GM18505 (cell line): ENCODE results near the gene NCAPD3.

Experiments used
- ATAC-seq: cut with Tn5 transposase; IDR thresholded peaks from one replicate; pipeline ENCODE4 v1.9.1; 2021; ENCODE audit not compliant: unreplicated experiment
- POLR2A ChIP-seq: IDR thresholded peaks from 4 replicates; pipeline ENCODE4 v1.6.1; 2011; ENCODE audit warnings: borderline replicate concordance; ENCODE audit not compliant: insufficient read depth, insufficient read length; ENCODE audit errors: extremely low read depth

Gene NCAPD3

DNA sequence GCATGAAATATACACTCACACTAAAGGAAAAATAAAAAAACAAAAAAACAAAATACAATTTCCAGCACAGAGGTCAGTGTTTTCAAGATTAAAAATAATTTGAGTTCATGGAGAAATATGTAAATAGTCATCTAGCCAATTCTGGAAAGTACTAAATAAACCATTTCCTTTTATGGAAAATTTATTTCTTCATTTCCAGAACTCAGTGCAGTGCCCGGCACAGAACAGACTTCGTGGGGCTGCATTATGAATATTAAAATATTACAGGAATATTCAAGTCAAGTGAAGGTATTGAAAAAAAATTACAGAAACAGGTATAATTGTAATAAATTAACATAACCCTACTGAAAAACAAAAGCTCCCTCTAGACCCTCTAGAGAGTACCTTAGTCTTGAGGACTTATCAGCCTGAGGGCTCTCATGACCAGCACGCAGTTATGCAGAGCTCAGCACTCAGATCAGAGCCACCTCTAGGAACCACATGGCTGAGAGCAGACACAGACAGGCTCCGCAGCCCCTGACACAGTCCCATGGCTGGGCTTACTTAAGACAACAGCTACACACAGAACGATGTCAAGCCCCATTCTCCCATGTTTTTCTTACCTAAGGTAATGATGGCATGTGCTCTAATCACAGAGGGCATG, 45.6 kb downstream of the NCAPD3 start:
- ATAC-seq = no peak
- TF ChIP-seq POLR2A = no peak

DNA sequence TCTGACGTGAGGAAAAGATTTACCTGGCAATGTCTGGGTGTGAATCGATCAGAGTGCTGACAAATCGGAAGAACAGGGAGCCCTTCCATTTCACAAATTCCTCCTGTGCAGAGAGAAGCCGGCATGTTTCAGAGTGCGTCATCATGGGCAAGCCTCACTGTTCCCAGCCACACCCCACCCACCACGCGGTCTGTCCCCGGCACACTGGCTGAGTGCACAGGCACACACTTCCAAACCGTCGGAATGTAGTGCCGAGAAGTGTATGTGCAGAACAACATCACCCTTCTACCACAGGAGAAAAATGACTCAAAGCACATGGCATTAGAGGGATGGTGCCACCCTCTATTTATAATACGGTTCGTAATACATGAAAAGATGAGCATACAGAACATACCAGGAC, 47.5 kb downstream of the NCAPD3 start:
- no peak for TF ChIP-seq POLR2A
- no peak for ATAC-seq

DNA sequence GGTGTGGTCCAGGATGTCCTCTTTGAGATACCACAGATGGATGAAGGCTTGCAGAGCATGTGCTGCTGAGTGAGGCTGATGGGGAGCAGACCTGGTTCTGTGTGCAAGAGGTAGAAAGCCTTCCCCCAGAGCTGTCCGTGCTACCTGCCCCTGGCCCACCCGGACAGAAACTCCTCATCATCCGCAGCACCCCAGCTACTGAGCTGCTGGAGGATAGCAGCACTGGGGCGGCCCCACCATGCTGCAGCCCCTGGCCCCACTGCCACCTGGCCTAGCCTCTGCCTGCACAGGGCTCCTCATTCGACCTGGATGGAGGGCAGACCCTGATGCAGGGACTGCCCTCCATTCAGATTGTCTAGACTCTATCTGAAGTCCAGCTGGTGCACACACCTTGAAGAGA, 50.5 kb downstream of the NCAPD3 start:
- no peak for TF ChIP-seq POLR2A
- ATAC-seq = no peak

DNA sequence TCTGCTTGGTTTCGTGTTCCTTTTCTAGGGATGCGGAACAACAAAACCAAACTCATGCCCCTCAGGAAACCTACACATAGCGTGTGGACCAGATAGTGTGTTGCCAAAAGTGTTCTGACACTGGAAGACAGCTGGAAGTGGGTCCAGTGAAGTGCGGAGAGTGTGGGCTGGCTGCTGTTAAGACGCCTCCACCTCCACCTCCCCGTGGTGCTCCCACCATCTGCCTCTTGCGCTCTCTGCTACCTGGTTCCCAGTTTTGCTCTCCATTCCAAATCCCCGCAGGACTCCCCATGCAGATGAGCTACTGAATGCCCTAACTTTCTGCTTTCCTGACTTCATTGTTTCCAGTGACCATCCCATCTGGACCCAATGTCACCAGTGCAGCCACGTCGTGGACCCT, 51.8 kb downstream of the NCAPD3 start:
- no peak for ATAC-seq
- TF ChIP-seq POLR2A = no peak

DNA sequence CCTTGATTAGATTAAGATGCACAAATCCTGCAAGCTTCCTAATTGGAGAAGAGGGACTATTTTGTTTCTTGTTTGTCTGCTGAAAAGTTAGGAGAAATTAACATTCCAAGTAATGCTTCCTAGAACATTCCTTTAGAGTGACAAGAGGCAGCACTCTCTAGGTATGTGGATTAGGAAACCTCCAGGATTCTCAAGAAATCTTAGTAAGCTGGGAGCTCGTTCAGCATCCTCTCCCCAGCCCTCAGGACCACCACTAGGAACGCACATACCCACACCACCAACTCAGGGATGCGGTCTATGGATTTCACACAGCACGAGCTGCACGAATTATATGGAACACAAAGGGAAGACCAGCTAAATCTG, 52.9 kb downstream of the NCAPD3 start:
- no peak for TF ChIP-seq POLR2A
- no peak for ATAC-seq

DNA sequence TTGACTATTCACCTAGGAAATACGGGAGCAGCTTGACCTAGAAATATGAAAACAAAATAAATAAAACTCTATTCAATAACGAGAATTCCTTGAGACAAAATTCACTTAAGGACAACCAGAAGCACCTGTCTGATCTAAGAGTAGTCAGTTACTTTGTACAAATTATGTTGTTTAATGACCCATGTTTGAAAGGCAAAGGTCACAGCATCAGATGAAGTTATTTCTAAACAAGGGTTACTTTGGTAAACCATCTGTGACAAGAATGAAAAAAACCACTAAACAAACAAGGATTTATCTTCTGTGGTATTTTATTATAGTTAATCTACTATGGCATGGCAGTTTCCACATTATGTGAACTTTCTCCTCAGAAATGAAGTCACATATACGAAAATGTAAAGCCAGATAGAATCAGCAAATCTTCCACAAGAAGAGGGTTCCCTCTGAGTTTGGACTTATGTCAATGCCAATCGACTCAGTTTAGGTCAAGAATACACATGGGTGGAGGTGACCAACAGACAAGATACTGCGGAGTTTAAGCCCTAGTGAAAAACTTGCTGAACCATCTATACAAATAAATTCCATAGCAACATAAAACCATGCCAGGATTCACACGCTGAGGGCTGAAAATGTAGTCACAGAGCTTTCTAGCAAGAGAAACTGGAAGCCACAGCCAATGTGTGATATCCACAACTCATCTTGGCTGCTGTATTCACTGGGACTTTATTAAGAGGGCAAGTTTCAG, 53.4 kb downstream of the NCAPD3 start:
- no peak for TF ChIP-seq POLR2A
- no peak for ATAC-seq

DNA sequence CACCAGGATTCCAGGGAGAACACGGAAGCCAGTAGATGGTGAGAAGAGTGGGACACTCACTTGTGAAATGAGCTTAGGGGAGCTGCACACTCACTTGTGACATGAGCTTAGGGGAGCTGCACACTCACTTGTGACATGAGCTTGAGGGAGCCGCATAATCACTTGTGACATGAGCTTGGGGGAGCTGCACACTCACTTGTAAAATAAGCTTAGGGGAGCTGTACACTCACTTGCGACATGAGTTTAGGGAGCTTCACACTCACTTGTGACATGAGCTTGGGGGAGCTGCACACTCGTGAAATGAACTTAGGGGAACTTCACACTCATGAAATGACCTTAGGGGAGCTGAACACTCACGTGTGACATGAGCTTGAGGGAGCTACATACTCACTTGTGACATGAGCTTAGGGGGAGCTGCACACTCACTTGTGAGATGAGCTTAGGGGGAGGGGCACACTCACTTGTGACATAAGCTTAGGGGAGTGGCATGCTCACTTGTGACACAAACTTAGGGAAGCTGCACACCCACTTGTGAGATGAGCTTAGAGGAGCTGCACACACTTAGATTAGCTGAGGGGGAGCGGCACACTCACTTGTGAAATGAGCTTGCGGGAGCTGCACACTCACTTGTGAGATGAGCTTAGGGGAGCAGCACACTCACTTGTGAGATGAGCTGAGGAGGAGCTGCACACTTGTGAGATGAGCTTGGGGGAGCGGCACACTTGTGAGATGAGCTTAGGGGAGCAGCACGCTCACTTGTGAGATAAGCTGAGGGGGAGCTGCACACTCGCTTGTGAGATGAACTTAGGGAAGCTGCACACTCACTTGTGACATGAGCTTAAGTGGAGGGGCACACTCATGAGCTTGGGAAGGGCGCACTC, 59.0 kb downstream of the NCAPD3 start:
- no peak for TF ChIP-seq POLR2A
- ATAC-seq = no peak

DNA sequence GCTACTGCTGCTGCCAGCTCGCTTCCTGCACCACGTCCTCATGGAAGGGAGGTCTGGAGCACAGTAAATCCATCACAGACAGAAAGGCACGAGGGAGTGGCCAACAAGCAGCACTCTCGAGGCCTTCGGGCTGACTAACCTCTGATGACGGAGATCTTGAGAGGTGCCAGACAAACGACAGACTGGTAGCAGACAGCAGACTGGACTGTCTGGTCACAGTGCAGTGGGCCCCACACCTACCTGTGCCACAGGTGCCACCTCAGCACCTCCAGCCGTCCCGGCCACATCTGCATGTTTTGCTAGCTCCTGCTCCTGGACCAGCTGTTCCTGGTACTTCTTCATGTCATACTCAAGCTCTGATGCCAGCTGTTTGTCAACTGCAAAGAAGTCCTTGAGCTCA, 64.1 kb downstream of the NCAPD3 start:
- no peak for TF ChIP-seq POLR2A
- ATAC-seq = no peak

DNA sequence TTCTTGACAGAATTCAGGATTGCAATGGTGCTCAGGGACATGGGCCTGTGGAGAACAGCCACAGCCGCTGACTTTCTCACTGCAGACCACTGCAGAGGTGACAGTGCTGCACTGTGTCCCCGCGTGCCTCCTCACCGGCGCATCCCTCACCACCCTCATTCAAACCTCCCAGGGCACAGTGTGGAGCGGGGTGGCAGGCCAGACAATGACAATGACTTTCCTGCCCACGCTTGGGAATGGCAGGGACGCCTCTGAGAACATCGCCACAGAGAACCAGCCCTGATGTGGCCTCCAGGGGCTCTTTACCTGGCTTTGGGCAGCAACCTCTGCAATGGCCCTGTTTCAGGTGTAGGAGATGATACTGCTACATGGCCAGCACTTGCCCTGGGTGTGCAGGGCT, 65.7 kb downstream of the NCAPD3 start:
- no peak for TF ChIP-seq POLR2A
- ATAC-seq = no peak

DNA sequence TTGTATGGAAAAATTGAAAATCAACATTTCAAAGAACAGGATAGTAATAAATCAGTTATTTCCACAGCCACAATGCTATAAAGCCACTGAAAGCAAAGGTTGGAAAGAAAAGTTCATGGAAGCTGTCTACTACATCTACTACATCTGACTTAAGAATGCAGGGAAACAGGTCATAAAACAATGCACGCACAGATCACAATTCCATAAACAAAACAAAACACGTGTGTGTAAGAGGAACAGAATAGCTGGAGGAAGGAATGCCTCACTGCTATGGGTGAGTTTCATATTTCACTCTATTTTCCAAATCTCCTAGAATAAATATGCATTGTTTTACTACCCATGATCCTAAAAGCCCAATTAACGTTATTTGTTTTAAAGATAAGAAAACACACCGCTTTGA, 66.3 kb downstream of the NCAPD3 start:
- ATAC-seq = no peak
- TF ChIP-seq POLR2A = no peak

DNA sequence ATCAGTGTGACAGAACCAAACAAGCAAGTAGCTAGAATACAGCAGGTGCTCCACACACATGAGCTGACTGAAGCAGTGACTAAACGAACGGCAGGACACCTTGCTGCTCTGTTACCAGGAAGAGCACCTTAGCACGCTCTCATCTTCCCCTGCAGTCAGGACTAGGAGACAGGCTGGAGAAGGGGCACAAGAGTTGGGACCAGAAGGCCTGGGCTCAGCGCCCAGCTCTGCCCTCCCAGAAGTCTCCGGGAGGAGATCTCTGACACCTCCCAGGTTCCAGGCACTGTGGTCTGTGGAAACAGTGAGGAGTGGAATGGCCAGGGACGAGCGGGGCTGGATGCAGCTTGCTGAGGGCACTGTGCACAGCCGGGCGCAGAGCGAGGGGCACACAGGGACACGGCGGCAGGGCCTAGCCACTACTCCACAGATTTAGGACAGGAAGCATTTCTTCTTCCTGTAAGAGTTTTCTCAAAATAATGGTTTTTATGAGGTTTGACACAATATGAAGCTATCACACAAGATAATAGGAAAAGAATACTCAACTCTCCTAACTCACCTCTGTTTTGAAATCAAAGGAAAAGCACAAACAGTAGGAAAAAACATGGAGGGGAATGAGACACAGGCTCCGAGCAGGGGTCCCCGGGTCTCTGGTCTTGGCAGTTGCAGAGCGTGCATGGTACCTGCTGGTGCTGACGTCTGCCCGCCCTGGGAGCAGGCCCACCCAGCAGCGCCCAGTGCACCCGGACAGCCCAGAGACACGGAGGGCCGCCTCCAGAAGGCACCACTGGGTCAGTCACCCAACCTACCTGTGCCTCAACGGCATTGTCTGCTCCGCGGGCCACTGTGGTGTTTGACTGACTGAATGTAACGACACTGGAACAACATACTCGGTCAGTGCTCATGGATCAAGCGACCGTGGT, 67.6 kb downstream of the NCAPD3 start:
- no peak for ATAC-seq
- no peak for TF ChIP-seq POLR2A

DNA sequence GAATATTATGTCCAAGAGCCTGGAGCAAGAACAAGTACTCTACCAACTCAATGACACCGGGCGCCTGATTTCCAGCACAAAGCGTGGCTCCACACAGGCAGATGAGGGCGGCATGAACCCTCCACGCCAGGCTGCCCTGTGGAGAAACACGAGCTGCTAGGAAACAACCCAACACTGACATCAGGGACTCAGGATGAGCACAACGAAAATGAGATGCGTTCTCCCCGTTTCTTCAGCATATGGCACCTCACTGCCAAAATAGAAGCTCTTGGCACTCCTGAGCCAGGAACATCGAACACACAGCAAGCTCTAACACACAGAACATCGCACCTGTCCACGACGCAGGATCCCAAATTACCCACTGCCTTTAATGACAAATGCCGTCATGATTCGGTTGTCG, 68.3 kb downstream of the NCAPD3 start:
- no peak for ATAC-seq
- TF ChIP-seq POLR2A = no peak

DNA sequence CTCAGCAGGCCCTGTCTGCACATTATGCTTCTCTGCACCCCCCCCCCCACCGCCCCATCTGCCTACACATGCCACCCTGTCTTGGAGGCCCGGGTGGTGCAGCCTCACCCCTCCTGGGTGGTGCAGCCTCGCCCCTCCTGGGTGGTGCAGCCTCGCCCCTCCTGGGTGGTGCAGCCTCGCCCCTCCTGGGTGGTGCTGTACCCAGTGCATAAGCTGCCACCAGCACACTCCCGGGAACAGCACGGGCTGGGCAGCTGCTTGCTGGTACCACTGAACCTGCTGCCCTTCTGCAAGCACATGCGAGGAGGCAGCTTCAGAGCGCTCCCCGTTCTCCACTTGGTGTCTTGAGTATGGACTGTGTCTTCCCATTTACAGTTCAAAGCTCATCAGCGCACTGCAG, 69.3 kb downstream of the NCAPD3 start:
- ATAC-seq = no peak
- no peak for TF ChIP-seq POLR2A
